Caki2 (cell line): ENCODE data around the gene ORM2. TPM values are rescaled to one million over a fixed set of nuclear protein-coding genes. Genes with fewer than 3 reads are reported as not detected.

Experiments
- DNase-seq: peaks from one replicate; pipeline ENCODE4 v3.0.0-alpha.2; 2015; ENCODE audit warnings: low read depth
- in situ Hi-C: cut with HindIII; loops from 2 replicates; pipeline ENCODE4 v1.10.0; 2016; ENCODE audit warnings: low sequenced_read_pairs, low pct_unique_long_range_greater_than_20kb, mixed read lengths
- total RNA-seq: library from RNA; depleted of rRNA; stranded (reverse); fragments of >200 nt; shearing (Covaris generic); gene quantifications from 2 replicates; pipeline ENCODE4 v1.2.3, GENCODE V29; 2014; ENCODE audit warnings: low replicate concordance

ORM2 gene
- total RNA-seq, 1 experiment from 2014 or later, result not detected

- DNase-seq, result no peak
- in situ Hi-C loops, result no loop called here
These were observed 39.1 kb upstream of the ORM2 start for GRCh38 chr9:114290561-114290986.

- in situ Hi-C loops, result no loop called here
- peak; percentile 68 for DNase-seq
These were observed 38.6 kb upstream of the ORM2 start for GRCh38 chr9:114291064-114291474.

GRCh38 chr9:114291886-114292590 is 37.6 kb upstream of the ORM2 start:
- in situ Hi-C loops, result no loop called here
- DNase-seq, result no peak

GRCh38 chr9:114294664-114295063 is 35.0 kb upstream of the ORM2 start:
- in situ Hi-C loops, result no loop called here

GRCh38 chr9:114296338-114296737 is 33.3 kb upstream of the ORM2 start:
- in situ Hi-C loops, result no loop called here
- no peak for DNase-seq

More at GRCh38 chr9:114294664-114295063, 35.0 kb upstream of the ORM2 start:
- no peak for DNase-seq

GRCh38 chr9:114299286-114300152 is 30.1 kb upstream of the ORM2 start:
- in situ Hi-C loops, result no loop called here
- no peak for DNase-seq

- in situ Hi-C loops, result no loop called here
- DNase-seq, result no peak
These were observed 29.4 kb upstream of the ORM2 start for GRCh38 chr9:114300153-114300845.

GRCh38 chr9:114300846-114301797 is 28.5 kb upstream of the ORM2 start:
- in situ Hi-C loops, result no loop called here
- DNase-seq, result no peak

GRCh38 chr9:114301798-114302565 is 27.7 kb upstream of the ORM2 start:
- DNase-seq, result no peak
- in situ Hi-C loops, result no loop called here

GRCh38 chr9:114302727-114303126 is 26.9 kb upstream of the ORM2 start:
- DNase-seq, result no peak
- in situ Hi-C loops, result no loop called here

- in situ Hi-C loops, result no loop called here
- DNase-seq, result no peak
These were observed 26.1 kb upstream of the ORM2 start for GRCh38 chr9:114303571-114303970.

- DNase-seq, result no peak
- in situ Hi-C loops, result no loop called here
These were observed 25.7 kb upstream of the ORM2 start for GRCh38 chr9:114303977-114304376.

- DNase-seq, result no peak
- in situ Hi-C loops, result no loop called here
These were observed 25.1 kb upstream of the ORM2 start for GRCh38 chr9:114304416-114305188.

GRCh38 chr9:114307899-114308267 is 21.8 kb upstream of the ORM2 start:
- in situ Hi-C loops, result no loop called here

GRCh38 chr9:114308361-114308950 is 21.2 kb upstream of the ORM2 start:
- in situ Hi-C loops, result no loop called here
- no peak for DNase-seq

More at GRCh38 chr9:114307899-114308267, 21.8 kb upstream of the ORM2 start:
- DNase-seq, result no peak

GRCh38 chr9:114309096-114309495 is 20.6 kb upstream of the ORM2 start:
- no peak for DNase-seq
- in situ Hi-C loops, result no loop called here
